ENCODE data around the gene CFD.

The CFD gene

GRCh38 chr19:890831-891230 is 31.4 kb downstream of the CFD start:
- H3K4me3 ChIP-seq (ENCODE audit: low read depth, low read length), result no peak overlapping the region
- TF ChIP-seq CTCF (IDR thresholded peaks at IDR 0.05; ENCODE audit: borderline replicate concordance, insufficient read depth, low read depth, low read length), result no peak

GRCh38 chr19:891421-892200 is 32.1 kb downstream of the CFD start:
- H3K4me3 ChIP-seq (ENCODE audit: low read depth, low read length), result peak overlapping the region; percentile 94

GRCh38 chr19:892243-892893 is 32.9 kb downstream of the CFD start:
- peak overlapping the region; percentile 94 for H3K4me3 ChIP-seq (ENCODE audit: low read depth, low read length)
- no peak for TF ChIP-seq CTCF (IDR thresholded peaks at IDR 0.05; ENCODE audit: borderline replicate concordance, insufficient read depth, low read depth, low read length)

GRCh38 chr19:892894-893689 is 33.6 kb downstream of the CFD start, which contains the start of the genes MED16 and RNU6-9:
Gene MED16, minus strand, starts transcription at chr19:893187. Its CDS starts 2,056 bp downstream, at chr19:891131.
Gene RNU6-9, plus strand, starts transcription at chr19:893484.
- peak within 1 kb of the TSS; percentile 94 for H3K4me3 ChIP-seq (ENCODE audit: low read depth, low read length)
- TF ChIP-seq CTCF (IDR thresholded peaks at IDR 0.05; ENCODE audit: borderline replicate concordance, insufficient read depth, low read depth, low read length), result no peak

- no peak for TF ChIP-seq CTCF (IDR thresholded peaks at IDR 0.05; ENCODE audit: borderline replicate concordance, insufficient read depth, low read depth, low read length)
These were observed 37.0 kb downstream of the CFD start for GRCh38 chr19:896434-896833.

GRCh38 chr19:896999-897398 is 37.5 kb downstream of the CFD start:
- TF ChIP-seq CTCF (IDR thresholded peaks at IDR 0.05; ENCODE audit: borderline replicate concordance, insufficient read depth, low read depth, low read length), result no peak
- H3K4me3 ChIP-seq (ENCODE audit: low read depth, low read length), result no peak overlapping the region

More at GRCh38 chr19:896434-896833, 37.0 kb downstream of the CFD start:
- no peak overlapping the region for H3K4me3 ChIP-seq (ENCODE audit: low read depth, low read length)

- TF ChIP-seq CTCF (IDR thresholded peaks at IDR 0.05; ENCODE audit: borderline replicate concordance, insufficient read depth, low read depth, low read length), result peak; percentile 20; the same call in 1 of the 2 replicates
- H3K4me3 ChIP-seq (ENCODE audit: low read depth, low read length), result no peak overlapping the region
These were observed 38.1 kb downstream of the CFD start for GRCh38 chr19:897442-898039.
